OCI-LY7 (cell line): ENCODE measurements around the gene LIFR.

Experiments
- CTCF ChIP-seq: fragments of 200-600 bp; sonication (generic); conservative IDR thresholded peaks from 2 replicates; pipeline ENCODE4 v1.5.1; 2014; ENCODE audit warnings: mild to moderate bottlenecking, antibody characterized with exemption, low read length, moderate library complexity, mixed read lengths
- EZH2phosphoT487 ChIP-seq: fragments of 200-600 bp; sonication (generic); IDR thresholded peaks from 2 replicates; pipeline ENCODE4 v1.6.1; 2018; ENCODE audit warnings: low read depth, borderline replicate concordance, mild to moderate bottlenecking, mixed run types, antibody characterized with exemption, low read length, moderate library complexity, mixed read lengths

- TF ChIP-seq CTCF (no peak), EZH2phosphoT487 (no peak)
These were observed 9.7 kb downstream of the LIFR start for GRCh38 chr5:38546691-38547146.
